Tongue (tissue), 2 donors: ENCODE data around the gene GALT. TPM values are rescaled to one million over a fixed set of nuclear protein-coding genes. Genes with fewer than 3 reads are reported as not detected.

Experiments used
- DNase-seq: peaks from one replicate; pipeline ENCODE4 v3.0.0-alpha.2; 2015
- total RNA-seq: library from RNA; depleted of rRNA; stranded (reverse); fragments of >200 nt; gene quantifications from one replicate; pipeline ENCODE4 v1.2.3, GENCODE V29; 2014

The GALT gene
- total RNA-seq, 1 donor from 2014 or later, result 27.2 TPM

DNA sequence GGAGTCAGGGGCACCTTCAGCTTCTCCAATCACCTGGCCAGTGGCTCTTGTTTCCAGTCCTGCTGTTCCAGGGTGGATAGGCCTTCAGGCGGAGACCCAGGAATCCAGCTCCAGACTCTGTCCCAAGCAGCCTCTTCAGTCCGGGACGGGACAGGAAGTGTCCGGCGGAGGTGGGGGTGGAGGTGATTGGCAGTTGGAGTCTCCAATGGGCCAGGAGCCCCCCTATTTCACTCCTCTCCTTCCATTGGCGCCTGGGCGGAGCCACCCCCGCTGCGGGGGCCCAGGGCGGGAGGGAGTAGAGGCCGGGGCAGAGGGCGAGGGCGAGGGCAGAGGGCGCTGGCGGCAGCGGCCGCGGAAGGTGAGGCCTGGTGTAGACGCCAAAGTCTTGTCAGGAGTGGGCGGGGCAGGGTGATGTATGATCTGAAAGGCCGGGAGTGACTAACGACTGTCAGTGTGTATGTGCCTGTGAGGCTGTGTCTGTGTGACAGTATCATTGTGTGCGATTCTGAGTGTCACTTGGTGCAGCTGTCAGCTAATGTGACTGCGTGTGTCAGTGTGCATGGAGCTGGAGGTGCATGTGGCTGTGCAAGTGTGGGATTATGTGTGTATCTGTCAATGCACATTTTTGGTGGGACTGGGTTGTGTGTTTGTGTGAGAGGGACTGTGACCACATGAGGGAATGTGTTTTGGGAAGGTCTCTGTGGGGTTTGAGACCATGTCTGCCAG, 5.6 kb downstream of the GALT start, which contains the start of gene IL11RA:
IL11RA (plus strand) TSS at position 310 of the 726 bp plus-strand sequence. CDS start 3,033 bp downstream, outside the sequence.
- peak; percentile 94 for DNase-seq

DNA sequence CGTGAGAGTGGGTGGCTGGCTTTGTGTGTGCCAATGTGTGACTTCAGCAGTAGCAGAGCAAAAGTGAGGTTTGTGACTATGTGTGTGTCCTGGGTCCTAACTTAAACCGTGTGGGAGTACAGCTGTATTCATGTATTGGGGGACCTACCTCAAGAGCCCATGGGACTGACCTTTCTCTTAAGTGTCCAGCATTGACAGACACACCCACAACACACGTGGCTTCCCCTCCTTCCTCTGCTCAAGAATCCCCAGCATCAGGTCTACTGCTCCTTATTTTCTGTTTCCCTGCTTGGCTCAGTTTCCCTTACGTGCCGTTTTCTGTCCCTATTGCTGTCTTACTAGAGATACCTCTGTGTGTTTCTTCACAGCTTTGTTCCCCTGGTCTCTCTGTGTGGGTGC, 6.1 kb downstream of the GALT start:
- DNase-seq, result peak; percentile 35

DNA sequence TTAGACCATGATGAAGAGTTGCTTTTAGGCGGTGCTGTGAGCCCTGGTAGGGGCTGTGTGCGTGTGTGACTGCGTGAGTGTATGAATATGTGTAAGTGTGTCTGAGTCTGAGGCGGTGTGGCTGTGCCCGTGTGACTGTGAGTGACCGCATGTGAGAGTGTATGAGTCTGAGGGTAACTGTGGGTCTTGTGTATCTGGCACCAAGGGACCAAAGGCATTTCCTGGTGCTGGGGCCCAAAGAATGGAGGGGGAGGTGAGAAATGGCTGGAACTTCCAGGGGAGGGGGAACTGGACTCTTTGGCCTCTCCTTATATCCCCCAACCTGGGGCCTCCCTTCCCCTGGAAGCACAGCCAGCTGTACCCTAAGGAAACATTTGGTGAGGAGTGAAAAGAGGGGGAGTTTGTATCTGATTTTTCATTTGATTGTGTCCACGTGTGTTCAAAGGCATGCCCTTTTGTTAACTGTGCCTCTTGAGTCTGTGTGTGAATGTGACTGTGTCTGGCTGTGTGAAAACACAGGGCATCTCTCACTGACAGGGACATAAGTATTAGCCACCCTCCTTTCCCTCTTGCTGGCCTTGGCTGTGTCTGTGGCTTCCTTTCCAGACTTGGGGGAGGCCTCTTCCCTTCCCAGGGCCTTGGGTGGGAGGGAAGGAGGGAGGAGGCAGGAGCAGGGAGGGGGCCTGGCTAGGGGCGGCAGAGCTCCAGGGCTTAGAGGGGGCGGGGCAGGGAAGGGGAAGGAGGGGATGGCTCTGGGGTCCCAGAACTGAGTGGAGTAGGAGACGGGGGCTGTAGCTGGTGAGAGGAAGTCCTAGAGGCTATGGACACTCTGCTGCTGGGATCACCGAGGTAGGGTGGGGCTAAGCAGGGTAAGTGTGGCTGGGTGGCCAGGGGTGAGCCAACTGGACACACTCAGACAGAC, 6.9 kb downstream of the GALT start:
- peak; percentile 91 for DNase-seq

GRCh38 chr9:34654323-34655051, 8.0 kb downstream of the GALT start:
- DNase-seq, result peak; percentile 93

DNA sequence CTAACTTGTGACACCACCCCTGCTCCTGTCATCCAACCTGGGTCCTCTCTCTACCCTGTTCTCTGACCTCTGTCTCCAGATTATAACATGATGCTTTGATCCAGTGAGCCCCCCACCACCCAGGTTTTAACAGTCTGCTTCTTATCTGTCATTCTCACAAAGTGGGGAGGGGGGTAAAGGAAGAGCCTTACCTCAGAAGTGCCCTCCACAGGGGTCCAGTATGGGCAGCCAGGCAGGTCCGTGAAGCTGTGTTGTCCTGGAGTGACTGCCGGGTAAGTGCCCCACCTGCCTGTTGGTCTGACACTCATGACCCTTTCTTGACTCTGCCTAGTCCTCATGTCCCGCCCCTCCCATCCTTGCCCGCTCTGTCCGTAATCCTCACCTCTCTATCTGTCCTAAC, 8.9 kb downstream of the GALT start:
- no peak for DNase-seq

DNA sequence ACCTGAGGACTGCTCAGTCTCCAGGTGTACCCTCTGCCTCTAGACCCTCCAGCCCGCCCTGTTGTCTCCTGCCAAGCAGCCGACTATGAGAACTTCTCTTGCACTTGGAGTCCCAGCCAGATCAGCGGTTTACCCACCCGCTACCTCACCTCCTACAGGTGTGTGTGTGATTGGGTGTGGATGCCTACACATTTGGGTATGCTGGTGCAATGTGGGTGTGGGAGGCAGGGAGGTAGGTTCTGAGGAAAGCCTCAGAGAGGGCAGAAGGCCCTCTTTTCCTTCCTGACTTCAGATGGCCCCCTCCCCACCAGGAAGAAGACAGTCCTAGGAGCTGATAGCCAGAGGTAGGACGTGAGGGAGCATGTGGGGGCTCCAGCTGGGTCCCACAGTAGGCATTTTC, 10.5 kb downstream of the GALT start:
- DNase-seq, result no peak

- DNase-seq, result no peak
Observed at GRCh38 chr9:34658461-34658860, 12.0 kb downstream of the GALT start.

GRCh38 chr9:34659592-34660253, 13.2 kb downstream of the GALT start:
- DNase-seq, result no peak

DNA sequence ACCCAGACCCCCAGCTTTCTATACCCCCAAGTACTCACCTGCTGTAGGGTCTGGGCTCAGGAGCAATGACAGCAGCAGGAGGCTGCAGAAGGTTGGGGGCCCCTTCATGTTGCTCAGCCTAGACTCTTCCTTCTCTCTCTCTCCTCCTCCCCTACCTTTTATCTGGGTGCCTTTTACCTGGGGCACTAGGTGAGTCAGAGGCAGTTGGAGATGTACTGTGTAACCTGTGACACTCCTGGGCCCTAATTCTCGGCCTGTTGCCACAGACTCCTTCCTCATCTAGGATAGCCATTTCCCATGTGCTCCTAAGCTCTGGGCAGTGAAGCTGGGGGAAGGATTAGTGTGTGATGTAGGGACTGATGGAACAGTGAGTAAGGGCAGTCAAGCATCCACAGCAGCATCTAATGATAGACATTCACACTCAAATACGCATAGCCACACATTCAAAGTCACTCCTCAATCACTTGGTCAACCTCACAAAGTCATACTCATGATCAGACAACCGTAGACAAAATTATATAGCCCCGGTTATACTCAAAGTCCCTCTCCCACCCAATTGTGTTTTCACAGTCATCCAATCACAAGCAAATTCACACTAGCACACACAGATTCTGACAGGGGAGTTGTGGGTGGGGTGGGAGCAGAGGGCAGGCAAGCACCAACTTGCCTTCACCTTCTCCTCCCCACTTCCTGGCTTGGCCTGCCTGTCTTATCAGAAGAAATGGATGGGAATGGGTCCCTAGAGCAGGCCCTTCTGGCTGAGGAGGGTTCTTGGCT, 16.2 kb downstream of the GALT start, which contains the start of gene CCL27:
CCL27 (minus strand) TSS at position 132 of the 777 bp plus-strand sequence; CDS start at position 108, 24 bp downstream.
- DNase-seq, result no peak

DNA sequence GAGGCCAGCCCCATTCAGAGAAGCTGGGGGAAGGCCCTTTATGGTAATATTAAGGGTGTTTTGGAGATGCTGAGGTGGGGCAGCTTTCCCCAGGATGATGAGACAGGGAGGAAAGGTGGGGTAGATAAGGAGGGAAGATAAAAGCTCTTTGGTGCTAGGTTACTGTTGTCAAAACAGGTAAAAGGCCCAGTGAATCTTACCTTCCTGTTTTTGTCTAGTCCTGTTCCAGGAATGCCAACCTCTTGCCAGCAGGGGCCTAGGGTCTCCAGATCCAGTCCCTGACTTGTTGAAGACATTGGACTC, 16.8 kb downstream of the GALT start:
- DNase-seq, result no peak

DNA sequence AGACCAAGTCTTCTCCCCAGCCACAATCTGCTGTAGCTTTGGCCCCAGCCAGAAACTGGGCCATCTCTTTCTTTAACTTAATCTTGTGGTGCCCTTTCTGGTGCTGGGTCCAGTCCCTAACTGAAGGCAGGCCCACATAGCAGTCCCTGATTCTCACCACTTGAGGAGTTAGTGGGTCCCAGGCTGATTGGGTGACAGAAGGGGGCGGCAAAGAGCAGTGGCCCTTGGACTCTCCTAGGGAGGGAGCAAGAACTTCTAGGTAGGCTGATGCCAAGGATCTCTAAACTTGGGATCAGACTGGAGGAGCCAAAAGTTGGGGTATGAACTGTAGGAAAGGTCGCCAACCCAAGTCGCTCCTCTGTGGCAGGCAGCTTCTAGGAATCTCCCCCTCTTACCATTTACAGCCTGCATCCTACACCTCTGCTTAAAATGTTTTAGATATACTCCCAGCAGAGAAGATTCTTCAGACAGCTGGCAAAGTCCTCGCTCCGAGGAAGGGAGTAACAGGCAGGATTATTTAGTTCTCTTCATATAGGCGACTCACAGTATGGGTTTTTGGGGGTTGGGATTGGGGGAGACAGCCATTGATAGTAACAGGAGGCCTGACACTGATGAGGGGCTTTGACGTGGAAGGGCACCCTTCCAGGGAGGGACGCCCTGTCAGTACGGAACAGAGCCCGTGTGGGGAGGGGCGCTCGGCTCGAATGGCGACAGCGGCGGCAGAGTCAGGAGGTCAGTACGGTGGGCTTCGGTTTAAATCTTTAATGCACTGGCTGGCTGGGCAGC, 18.0 kb downstream of the GALT start:
- peak; percentile 86 for DNase-seq

GRCh38 chr9:34665067-34665380, 18.5 kb downstream of the GALT start:
- DNase-seq, result no peak

- peak; percentile 98 for DNase-seq
Observed at GRCh38 chr9:34665381-34666250, 19.1 kb downstream of the GALT start.

DNA sequence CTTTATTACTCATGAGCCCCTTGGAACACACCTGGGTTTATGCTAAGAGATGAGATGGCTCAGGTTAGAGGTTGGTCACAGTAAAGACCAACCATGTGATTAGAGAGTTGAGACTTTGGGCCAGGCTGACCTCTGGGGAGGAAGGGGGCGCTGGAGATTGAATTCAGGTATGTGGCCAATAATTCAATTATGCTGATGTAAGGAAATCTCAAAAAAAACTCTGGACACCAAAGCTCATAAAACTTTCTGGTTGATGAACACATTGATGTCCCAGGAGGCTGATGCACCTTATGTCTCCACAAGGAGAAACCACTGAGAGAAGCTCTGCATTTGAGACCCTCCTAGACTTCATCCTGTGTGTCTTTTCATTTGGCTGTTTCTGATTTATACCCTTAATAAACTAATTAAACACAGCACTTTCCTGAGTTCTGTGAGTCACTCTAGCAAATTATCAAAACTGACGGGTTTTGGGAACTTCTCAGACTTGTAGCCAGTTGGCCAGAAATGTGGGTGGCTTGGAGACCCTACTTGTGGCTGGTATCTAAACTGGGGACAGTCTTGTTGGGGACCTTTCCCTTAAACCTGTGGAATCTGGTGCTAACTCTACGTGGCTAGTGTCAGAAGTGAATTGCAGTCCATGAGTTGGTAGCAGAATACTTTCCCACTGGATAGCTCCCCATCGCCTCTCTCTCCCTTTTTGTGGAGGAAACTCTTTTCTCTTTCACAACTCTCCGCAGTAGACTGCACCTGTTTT, 23.5 kb downstream of the GALT start:
- no peak for DNase-seq

DNA sequence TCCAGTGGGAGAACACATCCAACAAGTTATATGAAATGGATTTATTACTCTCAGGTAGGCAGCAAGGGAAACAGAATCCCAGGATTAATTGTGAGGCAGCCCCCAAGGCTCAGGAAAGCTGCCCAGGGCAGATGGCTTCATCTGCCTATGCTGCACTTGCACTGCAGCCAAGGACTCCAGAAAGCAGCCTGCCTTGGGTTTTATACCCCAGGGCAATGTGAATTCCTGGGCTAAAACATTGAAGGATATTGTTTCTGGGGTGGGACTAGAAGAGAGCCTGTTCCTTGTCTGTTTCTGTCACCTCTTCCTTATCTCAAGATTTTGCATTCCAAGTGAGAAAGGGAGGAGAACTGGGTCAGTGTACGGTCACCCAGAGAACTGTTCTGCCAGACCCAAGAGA, 24.8 kb downstream of the GALT start:
- no peak for DNase-seq

- DNase-seq, result no peak
Observed at GRCh38 chr9:34674440-34674839, 28.0 kb downstream of the GALT start.

DNA sequence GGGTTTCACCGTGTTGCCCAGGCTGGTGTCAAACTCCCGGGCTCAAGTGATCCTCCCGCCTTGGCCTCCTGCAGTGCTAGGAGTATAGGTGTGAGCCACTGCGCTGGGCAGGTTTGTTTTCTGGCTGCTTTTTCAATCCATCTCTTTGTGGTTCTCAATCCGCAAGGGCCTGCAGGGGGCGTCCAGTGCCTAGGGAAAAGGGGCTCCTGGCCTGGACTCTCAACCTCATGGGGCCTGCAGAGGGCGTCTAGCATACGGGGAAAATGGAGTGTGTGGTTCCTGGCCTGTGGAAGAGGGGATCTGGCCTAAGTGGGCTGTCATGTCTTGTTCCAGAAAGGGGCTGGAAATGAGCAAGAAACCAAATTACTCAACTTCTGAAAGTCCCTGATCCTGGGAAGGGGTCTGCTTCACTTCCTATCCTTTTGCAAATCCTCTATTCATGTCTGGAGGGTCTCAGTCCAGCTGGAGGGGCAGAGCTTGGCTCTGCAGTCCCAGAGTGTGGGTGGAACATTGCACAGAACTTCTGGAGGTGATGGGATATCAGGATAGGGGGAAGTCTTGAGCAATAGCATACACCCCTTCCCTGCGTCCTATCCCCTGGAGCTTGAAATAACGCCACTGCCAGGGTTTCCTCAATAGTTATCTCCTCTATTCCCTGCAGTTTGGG, 28.7 kb downstream of the GALT start:
- DNase-seq, result peak; percentile 70

GRCh38 chr9:34675869-34676268, 29.4 kb downstream of the GALT start:
- DNase-seq, result no peak
